Inflammatory macrophage (primary cell): Measurements from ENCODE around the gene MED20.
"Not testable (repeated sequence)": the region's sequence is repeated elsewhere in the genome, so short reads cannot be mapped to it uniquely, and the experiment has no call there.

Experiments
- DNase-seq, 2 donors: peaks; one replicate each; pipeline ENCODE4 v3.0.0-alpha.2; 2020 to 2022
- total RNA-seq, 18 experiments: gene quantifications; one replicate each; lab custom pipeline; 2026; ENCODE audit warnings: mixed read lengths in 6 of 18, inconsistent platforms in 2 of 18; lab: John Stamatoyannopoulos, UW

Gene MED20
- 1.3 to 7.8 (median 4.2) reads per million in 18 experiments for total RNA-seq

- DNase-seq, result peak; percentile 98 to 99
Measured at GRCh38 chr6:41920921-41921711, at the start of gene MED20, which contains the start of gene BYSL. Gene MED20 (minus strand): TSS chr6:41921139. CDS start chr6:41921018, 121 bp downstream. Gene BYSL (plus strand): TSS chr6:41921499. CDS start chr6:41921563, 64 bp downstream.

GRCh38 chr6:41970436-41970846 is 49.5 kb upstream of the MED20 start:
- DNase-seq, result peak; percentile 97 to 99

- peak; percentile 48 to 65 for DNase-seq
Measured at GRCh38 chr6:41967312-41968287, 46.7 kb upstream of the MED20 start.

GRCh38 chr6:41966961-41967311 is 46.0 kb upstream of the MED20 start:
- DNase-seq, result peak in 1 of 2 donors; percentile 48

- DNase-seq, result no peak
Measured at GRCh38 chr6:41966214-41966920, 45.4 kb upstream of the MED20 start.

GRCh38 chr6:41965429-41966213 is 44.7 kb upstream of the MED20 start:
- no peak for DNase-seq

- DNase-seq, result no peak
Measured at GRCh38 chr6:41964201-41964887, 43.4 kb upstream of the MED20 start.

- no peak for DNase-seq
Measured at GRCh38 chr6:41963371-41963770, 42.4 kb upstream of the MED20 start.

- DNase-seq, result no peak
Measured at GRCh38 chr6:41960028-41960427, 39.1 kb upstream of the MED20 start.

- no peak for DNase-seq
Measured at GRCh38 chr6:41958022-41958856, 37.3 kb upstream of the MED20 start.

GRCh38 chr6:41957117-41957516 is 36.2 kb upstream of the MED20 start:
- DNase-seq, result no peak

- no peak for DNase-seq
Measured at GRCh38 chr6:41955412-41955811, 34.5 kb upstream of the MED20 start.

- no peak for DNase-seq
Measured at GRCh38 chr6:41954668-41955067, 33.7 kb upstream of the MED20 start.

GRCh38 chr6:41947581-41948220 is 26.8 kb upstream of the MED20 start:
- DNase-seq, result no peak

GRCh38 chr6:41943456-41943855 is 22.5 kb upstream of the MED20 start:
- peak in 1 of 2 donors; percentile 92 for DNase-seq

- not testable (repeated sequence) for DNase-seq
Measured at GRCh38 chr6:41942882-41943281, 21.9 kb upstream of the MED20 start.

- no peak for DNase-seq
Measured at GRCh38 chr6:41942067-41942851, 21.3 kb upstream of the MED20 start.

GRCh38 chr6:41941280-41942066 is 20.5 kb upstream of the MED20 start, which contains the start of gene CCND3:
Gene CCND3 (minus strand): TSS chr6:41941808. CDS start chr6:41941649, 159 bp downstream.
- DNase-seq, result peak; percentile 96 to 98
